ENCODE results near the gene KLK11. TPM values are rescaled to one million over a fixed set of nuclear protein-coding genes. Genes with fewer than 3 reads are reported as not detected.

The KLK11 gene
- total and polyA plus RNA-seq, 2 of the 8 experiments (the other 6 are each of a cell fraction or from before 2014, with no cell fraction given), result 0.45 TPM; not detected in 1

GRCh38 chr19:51005248-51005647 lies 21.2 kb downstream of the KLK11 start (continued):
- TF ChIP-seq USF2 (IDR thresholded peaks at IDR 0.05; ENCODE audit: low read length) (no peak), E2F6 (IDR thresholded peaks at IDR 0.05) (no peak), KDM5A (IDR thresholded peaks at IDR 0.05; ENCODE audit: low read length) (no peak), SUZ12 (IDR thresholded peaks at IDR 0.05; ENCODE audit: low read length) (no peak), RXRA (IDR thresholded peaks at IDR 0.05; ENCODE audit: insufficient read depth, low read depth, low read length) (no peak)

Measured in H1 (cell line).